ENCODE results near the gene RSPH3. TPM values are rescaled to one million over a fixed set of nuclear protein-coding genes. Genes with fewer than 3 reads are reported as not detected.

Gene RSPH3
- total and polyA plus RNA-seq, 4 experiments from 2014 or later, result 0.66 to 3.7 (median 3.5) TPM

Other genes with a start within 250 kb of the RSPH3 start
- 100 to 1,000 TPM; 264 to 277 TPM for gene EZR, start 180.8 kb downstream of the RSPH3 start, total RNA-seq
- gene EZR, start 180.8 kb downstream of the RSPH3 start, polyA plus RNA-seq, result 100 to 1,000 TPM; 260 to 268 TPM
- 100 to 1,000 TPM; 160 to 161 TPM for gene TAGAP, start 44.8 kb upstream of the RSPH3 start, total RNA-seq
- gene TAGAP, start 44.8 kb upstream of the RSPH3 start, polyA plus RNA-seq, result 100 to 1,000 TPM; 215 to 276 TPM
- gene FNDC1, start 169.2 kb upstream of the RSPH3 start, total RNA-seq, result not detected
- under 1 TPM in 1 of 2 donors, not detected in 1; 0.08 TPM for gene FNDC1, start 169.2 kb upstream of the RSPH3 start, polyA plus RNA-seq

All from CD4-positive, alpha-beta memory T cell (primary cell).